ENCODE data around the gene ADPRHL1.

The ADPRHL1 gene

DNA sequence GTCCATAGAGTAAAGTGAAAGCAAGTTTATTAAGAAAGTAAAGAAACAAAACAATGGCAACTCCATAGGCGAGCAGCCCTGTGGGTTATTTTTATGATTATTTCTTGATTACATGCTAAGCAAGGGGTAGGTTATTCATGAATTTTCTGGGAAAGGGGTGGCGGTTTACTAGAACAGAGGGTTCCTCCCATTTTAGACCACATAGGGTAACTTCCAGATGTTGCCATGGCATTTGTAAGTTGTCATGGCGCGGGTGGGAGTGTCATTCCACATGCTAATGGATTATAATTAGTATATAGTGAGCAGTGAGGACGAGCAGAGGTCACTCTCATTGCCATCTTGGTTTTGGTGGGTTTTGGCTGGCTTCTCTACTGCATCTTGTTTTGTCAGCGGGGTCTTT lies 45.6 kb upstream of the ADPRHL1 start:
- no peaks in the 10 kb centered on the region for H4K20me1 ChIP-seq (ENCODE audit: insufficient read depth)
- H3K27me3 ChIP-seq (ENCODE audit: insufficient read depth, low read depth), result no peaks in the 10 kb centered on the region
- no peaks in the 10 kb centered on the region for H3K4me1 ChIP-seq (ENCODE audit: low read depth, poor library complexity, severe bottlenecking)
- H2AFZ ChIP-seq (ENCODE audit: low read depth), result no peak overlapping the region
- H3K4me3 ChIP-seq (IDR thresholded peaks at IDR 0.05; ENCODE audit: insufficient read depth, low read depth, low read length), result no peak overlapping the region
- no peak overlapping the region for H3K9ac ChIP-seq
- no peaks in the 10 kb centered on the region for H3K36me3 ChIP-seq (ENCODE audit: insufficient read depth)
- no peak overlapping the region for H3K27ac ChIP-seq
- TF ChIP-seq, protein P1, sequence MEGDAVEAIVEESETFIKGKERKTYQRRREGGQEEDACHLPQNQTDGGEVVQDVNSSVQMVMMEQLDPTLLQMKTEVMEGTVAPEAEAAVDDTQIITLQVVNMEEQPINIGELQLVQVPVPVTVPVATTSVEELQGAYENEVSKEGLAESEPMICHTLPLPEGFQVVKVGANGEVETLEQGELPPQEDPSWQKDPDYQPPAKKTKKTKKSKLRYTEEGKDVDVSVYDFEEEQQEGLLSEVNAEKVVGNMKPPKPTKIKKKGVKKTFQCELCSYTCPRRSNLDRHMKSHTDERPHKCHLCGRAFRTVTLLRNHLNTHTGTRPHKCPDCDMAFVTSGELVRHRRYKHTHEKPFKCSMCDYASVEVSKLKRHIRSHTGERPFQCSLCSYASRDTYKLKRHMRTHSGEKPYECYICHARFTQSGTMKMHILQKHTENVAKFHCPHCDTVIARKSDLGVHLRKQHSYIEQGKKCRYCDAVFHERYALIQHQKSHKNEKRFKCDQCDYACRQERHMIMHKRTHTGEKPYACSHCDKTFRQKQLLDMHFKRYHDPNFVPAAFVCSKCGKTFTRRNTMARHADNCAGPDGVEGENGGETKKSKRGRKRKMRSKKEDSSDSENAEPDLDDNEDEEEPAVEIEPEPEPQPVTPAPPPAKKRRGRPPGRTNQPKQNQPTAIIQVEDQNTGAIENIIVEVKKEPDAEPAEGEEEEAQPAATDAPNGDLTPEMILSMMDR (conservative IDR thresholded peaks at IDR 0.05; ENCODE audit: low read depth, low read length), result no peak
- H3K79me2 ChIP-seq (ENCODE audit: insufficient read depth, low read depth), result no peaks in the 10 kb centered on the region
- H3K4me2 ChIP-seq, result no peak overlapping the region

DNA sequence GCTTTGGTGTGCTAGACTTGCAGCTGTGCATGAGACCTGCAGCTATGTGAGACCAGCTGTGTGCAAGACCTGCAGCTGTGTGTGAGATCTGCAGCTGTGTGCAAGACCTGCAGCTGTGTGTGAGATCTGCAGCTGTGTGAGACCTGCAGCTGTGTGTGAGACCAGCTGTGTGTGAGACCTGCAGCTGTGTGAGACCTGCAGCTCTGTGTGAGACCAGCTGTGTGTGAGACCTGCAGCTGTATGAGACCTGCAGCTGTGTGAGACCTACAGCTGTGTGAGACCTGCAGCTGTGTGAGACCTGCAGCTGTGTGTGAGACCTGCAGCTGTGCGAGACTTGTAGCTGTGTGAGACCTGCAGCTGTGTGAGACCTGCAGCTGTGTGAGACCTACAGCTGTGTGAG lies 43.9 kb upstream of the ADPRHL1 start:
- H3K4me2 ChIP-seq, result no peak overlapping the region
- no peak overlapping the region for H3K4me3 ChIP-seq (IDR thresholded peaks at IDR 0.05; ENCODE audit: insufficient read depth, low read depth, low read length)
- H3K27me3 ChIP-seq (ENCODE audit: insufficient read depth, low read depth), result no peaks in the 10 kb centered on the region
- no peaks in the 10 kb centered on the region for H3K36me3 ChIP-seq (ENCODE audit: insufficient read depth)
- H3K27ac ChIP-seq, result no peak overlapping the region
- no peaks in the 10 kb centered on the region for H4K20me1 ChIP-seq (ENCODE audit: insufficient read depth)
- H3K4me1 ChIP-seq (ENCODE audit: low read depth, poor library complexity, severe bottlenecking), result peaks cover 8% of the 10 kb centered on the region
- TF ChIP-seq, protein P1 (conservative IDR thresholded peaks at IDR 0.05; ENCODE audit: low read depth, low read length), result no peak
- no peak overlapping the region for H2AFZ ChIP-seq (ENCODE audit: low read depth)
- H3K9ac ChIP-seq, result no peak overlapping the region
- 0 out of 2 replicates have a peak, but pooled peaks cover 5% of the 10 kb centered on the region for H3K79me2 ChIP-seq (ENCODE audit: insufficient read depth, low read depth)

DNA sequence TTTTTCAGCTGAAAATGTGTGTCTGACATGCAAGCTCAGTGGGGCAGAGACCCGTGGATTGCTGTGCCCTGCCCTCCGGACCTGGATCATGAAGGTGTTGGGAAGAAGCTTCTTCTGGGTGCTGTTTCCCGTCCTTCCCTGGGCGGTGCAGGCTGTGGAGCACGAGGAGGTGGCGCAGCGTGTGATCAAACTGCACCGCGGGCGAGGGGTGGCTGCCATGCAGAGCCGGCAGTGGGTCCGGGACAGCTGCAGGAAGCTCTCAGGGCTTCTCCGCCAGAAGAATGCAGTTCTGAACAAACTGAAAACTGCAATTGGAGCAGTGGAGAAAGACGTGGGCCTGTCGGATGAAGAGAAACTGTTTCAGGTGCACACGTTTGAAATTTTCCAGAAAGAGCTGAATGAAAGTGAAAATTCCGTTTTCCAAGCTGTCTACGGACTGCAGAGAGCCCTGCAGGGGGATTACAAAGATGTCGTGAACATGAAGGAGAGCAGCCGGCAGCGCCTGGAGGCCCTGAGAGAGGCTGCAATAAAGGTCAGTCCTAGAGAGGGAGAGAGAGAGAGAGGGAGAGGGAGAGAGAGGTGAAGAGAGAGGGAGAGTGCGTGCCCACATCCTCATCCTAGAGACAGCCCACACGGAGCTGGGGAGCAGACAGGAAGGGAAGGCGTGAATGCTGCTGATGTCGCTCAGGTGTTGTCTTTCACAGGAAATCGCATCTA lies 42.4 kb upstream of the ADPRHL1 start:
- Histone ChIP-seq H4K20me1 (ENCODE audit: insufficient read depth) (no peaks in the 10 kb centered on the region), H3K4me2 (no peak overlapping the region), H3K36me3 (ENCODE audit: insufficient read depth) (no peaks in the 10 kb centered on the region), H3K27ac (no peak overlapping the region), H3K79me2 (ENCODE audit: insufficient read depth, low read depth) (0 out of 2 replicates have a peak, but pooled peaks cover 5% of the 10 kb centered on the region), H3K9ac (no peak overlapping the region), H2AFZ (ENCODE audit: low read depth) (no peak overlapping the region), H3K4me1 (ENCODE audit: low read depth, poor library complexity, severe bottlenecking) (peaks cover 8% of the 10 kb centered on the region), H3K4me3 (IDR thresholded peaks at IDR 0.05; ENCODE audit: insufficient read depth, low read depth, low read length) (no peak overlapping the region), H3K27me3 (ENCODE audit: insufficient read depth, low read depth) (no peaks in the 10 kb centered on the region)
- TF ChIP-seq, protein P1 (conservative IDR thresholded peaks at IDR 0.05; ENCODE audit: low read depth, low read length), result no peak

DNA sequence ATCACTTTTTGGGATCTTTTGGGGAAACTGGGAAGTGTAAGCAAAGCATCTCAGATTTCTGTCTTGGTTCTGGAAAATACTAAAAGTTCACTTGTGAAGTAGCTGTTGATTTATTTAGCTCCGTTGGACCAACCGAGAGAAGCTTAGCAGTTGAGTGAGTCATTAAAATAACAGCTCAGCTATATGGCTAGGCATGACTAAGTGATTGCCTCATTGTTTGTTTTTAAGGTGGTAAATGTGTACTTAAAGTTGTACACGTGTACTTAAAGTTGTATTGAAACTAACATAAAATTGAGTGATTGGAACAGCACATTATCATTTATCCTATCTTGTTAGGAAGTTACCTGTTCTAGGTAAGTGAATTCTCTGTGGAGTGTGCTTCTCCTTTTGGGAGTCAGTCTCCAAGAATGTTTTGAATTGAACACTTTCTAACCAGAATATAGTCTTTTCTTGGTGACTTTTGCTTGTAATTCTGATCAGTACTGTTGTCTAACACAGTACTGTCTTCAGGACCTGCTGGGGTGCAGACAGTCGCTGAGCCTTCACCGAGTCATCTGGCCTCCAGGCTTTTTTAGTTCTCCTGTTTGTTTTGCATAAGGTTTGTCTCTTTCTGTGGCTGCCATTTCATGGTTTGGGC lies 40.1 kb upstream of the ADPRHL1 start:
- H3K36me3 ChIP-seq (ENCODE audit: insufficient read depth), result no peaks in the 10 kb centered on the region
- TF ChIP-seq, protein P1 (conservative IDR thresholded peaks at IDR 0.05; ENCODE audit: low read depth, low read length), result no peak
- H3K27me3 ChIP-seq (ENCODE audit: insufficient read depth, low read depth), result no peaks in the 10 kb centered on the region
- H3K9ac ChIP-seq, result no peak overlapping the region
- H4K20me1 ChIP-seq (ENCODE audit: insufficient read depth), result no peaks in the 10 kb centered on the region
- H3K79me2 ChIP-seq (ENCODE audit: insufficient read depth, low read depth), result peaks cover 19% of the 10 kb centered on the region; the same call in 1 of the 2 replicates
- H3K4me2 ChIP-seq, result peak overlapping the region; percentile 36; the same call in 1 of the 2 replicates
- no peak overlapping the region; the same call in 1 of the 2 replicates for H3K27ac ChIP-seq
- H3K4me1 ChIP-seq (ENCODE audit: low read depth, poor library complexity, severe bottlenecking), result peaks cover 13% of the 10 kb centered on the region
- H2AFZ ChIP-seq (ENCODE audit: low read depth), result no peak overlapping the region
- H3K4me3 ChIP-seq (IDR thresholded peaks at IDR 0.05; ENCODE audit: insufficient read depth, low read depth, low read length), result no peak overlapping the region

Data from KMS-11 (cell line).